HG02610 (cell line): ENCODE data around the gene BMPR1A.
A peak's percentile ranks its signal among the peaks of the same experiment; 100 is the strongest.
"Not testable (repeated sequence)": the region's sequence is repeated elsewhere in the genome, so short reads cannot be mapped to it uniquely, and the experiment has no call there.

ENCODE experiments used
- ATAC-seq: cut with Tn5 transposase; IDR thresholded peaks from one replicate; pipeline ENCODE4 v1.9.1; 2021; ENCODE audit warnings: mild to moderate bottlenecking, moderate library complexity; ENCODE audit not compliant: unreplicated experiment

BMPR1A gene

GRCh38 chr10:86837663-86838062 lies 81.2 kb downstream of the BMPR1A start:
- no peak for ATAC-seq

DNA sequence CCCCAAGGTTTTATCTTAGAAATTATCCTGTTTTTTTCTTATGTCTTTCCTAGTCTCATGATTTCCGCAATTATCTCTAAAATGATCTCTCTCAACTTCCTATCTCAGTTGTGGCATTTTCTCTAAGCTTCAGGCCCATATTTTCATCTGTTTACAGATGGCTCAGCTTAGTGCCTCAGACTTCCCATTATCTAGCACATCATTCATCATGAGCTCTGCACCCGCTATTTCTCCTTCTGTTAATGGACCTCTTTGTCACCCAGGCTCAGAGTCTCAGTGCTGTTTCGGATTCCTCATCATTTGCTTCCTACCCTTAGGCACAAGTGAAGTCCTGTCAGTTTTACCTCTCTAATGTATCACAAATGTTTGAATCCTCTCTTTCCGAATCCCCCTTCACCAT lies 84.1 kb downstream of the BMPR1A start:
- ATAC-seq: no peak

- ATAC-seq: no peak
Measured at GRCh38 chr10:86846088-86846487, 89.7 kb downstream of the BMPR1A start.

- no peak for ATAC-seq
Measured at GRCh38 chr10:86848747-86849146, 92.3 kb downstream of the BMPR1A start.

- ATAC-seq: peak; percentile 99
Measured at GRCh38 chr10:86849181-86849894, 92.9 kb downstream of the BMPR1A start.

GRCh38 chr10:86850481-86850880 lies 94.1 kb downstream of the BMPR1A start:
- ATAC-seq: no peak

GRCh38 chr10:86851328-86852207 lies 95.1 kb downstream of the BMPR1A start:
- ATAC-seq: no peak

DNA sequence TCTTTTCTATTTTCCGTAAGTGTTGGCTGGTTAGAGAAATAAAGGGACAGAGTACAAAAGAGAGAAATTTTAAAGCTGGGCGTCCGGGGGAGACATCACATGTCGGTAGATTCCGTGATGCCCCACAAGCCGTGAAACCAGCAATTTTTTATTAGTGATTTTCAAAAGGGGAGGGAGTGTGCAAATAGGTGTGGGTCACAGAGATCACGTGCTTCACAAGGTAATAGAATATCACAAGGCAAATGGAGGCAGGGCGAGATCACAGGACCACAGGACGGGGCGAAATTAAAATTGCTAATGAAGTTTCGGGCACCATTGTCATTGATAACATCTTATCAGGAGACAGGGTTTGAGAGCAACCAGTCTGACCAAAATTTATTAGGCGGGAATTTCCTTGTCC lies 97.2 kb downstream of the BMPR1A start:
- ATAC-seq: not testable (repeated sequence)

- ATAC-seq: no peak
Measured at GRCh38 chr10:86855513-86855912, 99.1 kb downstream of the BMPR1A start.

DNA sequence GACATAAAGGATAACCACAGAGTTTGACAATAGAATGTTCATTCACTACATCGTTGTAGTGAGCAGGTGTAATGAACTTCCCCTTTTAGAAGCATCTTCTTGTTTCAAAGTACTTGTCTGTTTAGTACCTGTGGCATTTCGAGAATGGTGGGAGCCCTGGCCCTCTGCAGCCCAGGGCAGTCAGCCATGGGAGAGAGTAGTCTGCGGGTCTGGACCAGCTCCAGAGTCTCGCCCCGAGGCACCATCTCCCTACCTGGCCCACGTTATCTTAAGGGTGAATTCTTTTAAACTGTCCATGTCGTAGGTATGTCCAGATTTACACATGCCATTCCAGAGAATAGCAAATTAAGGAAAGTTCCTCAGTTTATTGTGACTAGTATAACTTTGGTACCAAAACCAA lies 99.7 kb downstream of the BMPR1A start:
- ATAC-seq: no peak

DNA sequence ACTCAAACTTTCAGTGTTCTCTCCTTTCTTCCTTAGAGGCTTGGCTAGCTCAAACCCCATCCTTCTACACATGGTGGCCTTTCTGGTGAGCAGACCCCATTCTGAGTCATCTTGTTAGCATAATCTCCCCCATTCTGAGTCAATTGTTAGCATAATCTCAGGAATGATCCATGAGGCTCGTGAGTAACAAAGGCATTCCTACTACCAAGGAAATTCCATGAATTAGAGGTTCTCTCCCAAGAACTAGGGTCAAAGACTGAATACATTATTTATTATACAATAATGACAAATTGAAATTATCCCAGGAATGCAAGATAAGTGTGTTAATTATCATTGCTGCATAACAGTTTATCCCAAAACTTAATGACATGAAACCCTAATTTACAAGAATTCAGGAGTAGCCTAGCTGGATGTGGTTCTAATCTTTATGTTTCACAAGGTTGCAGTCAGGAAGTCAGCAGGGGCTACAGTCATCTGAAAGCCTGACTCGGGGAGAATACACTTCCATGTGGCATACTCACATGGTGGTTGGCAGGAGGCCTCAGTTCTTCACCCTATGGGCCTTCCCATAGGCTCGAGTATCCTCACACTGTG lies 100.8 kb downstream of the BMPR1A start:
- no peak for ATAC-seq

GRCh38 chr10:86858011-86858410 lies 101.6 kb downstream of the BMPR1A start:
- ATAC-seq: no peak

DNA sequence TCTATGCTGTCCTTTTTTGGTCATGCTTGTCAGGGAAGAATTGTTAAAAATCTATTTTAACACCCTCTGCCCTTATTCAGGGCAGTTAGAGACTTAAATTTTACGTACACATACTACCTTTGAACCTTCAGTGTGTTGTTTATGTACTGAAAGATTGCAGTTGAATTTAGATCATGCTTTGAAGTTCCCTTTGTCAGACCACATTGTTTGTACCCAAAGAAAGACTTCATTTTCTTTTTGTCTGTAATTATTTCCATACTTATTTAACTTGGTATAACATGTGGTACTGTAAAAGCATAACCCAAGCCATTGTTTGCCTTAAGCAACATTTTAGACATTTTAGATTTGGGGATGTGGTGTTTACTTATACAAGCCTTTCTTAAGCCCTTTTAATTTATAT lies 104.9 kb downstream of the BMPR1A start:
- no peak for ATAC-seq

DNA sequence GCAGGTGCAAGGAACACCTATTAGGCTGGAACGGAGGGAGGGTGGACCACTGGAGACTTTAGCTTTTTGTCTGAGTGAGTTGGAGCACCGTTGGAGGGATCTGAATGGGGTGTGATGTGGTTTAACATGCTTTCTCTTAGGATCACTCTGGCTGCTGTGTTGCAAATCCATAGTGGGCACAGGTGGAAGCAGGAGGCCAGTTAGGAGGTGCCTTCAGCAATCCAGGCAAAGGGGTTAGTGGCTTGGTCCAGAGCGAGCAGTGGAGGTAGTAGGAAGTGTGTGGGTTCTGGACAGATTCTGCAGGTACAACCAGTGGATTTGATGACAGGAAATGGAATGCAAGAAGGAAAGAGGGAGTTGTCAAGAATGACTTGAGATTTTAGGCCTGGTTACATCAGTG lies 106.0 kb downstream of the BMPR1A start:
- ATAC-seq: no peak

DNA sequence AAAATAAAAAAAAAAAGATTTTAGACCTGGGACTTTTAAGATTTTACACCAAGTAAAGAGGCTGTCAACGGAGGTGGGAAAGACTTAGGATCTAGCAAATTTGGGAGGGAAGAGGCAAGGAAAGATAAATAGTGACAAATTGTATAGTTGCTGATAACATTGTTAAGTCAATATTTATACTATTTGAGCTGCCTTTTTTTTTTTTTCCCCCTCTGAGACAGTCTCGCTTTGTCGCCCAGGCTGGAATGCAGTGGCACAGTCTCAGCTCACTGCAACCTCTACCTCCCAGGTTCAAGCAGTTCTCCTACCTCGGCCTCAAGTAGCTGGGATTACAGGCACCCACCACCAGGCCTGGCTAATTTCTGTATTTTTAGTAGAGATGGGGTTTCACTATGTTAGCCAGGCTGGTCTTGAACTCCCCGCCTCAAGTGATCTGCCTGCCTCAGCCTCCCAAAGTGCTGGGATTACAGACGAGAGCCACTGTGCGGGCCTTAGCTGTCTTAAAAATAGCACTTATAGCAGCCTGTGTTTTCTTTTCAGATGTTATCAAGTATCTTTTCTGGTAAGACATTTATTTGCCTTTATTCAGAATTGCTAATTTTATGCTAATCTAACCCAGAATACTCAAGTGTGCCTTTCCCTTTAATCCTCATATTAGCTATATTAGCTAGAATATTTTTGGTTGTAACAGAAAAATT lies 106.5 kb downstream of the BMPR1A start:
- ATAC-seq: no peak

DNA sequence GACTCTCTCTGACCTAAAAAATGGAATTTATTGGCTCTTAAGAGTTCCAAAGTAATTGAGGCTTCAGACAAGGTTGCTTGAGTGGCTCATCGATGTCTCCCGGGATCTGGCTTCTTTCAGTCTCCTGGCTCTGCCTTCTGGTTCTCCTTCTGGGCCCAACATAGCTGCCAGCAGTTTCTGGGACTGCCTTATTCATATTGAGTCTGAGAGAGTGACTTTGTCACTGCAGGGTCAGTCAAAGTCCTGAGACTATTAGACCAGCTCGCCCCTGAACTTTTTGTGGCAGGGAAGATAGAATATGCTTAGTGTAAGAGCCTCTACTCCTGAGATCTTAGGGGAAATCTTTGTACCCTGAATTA lies 107.0 kb downstream of the BMPR1A start:
- ATAC-seq: no peak

- ATAC-seq: not testable (repeated sequence)
Measured at GRCh38 chr10:86865011-86865811, 108.8 kb downstream of the BMPR1A start.

DNA sequence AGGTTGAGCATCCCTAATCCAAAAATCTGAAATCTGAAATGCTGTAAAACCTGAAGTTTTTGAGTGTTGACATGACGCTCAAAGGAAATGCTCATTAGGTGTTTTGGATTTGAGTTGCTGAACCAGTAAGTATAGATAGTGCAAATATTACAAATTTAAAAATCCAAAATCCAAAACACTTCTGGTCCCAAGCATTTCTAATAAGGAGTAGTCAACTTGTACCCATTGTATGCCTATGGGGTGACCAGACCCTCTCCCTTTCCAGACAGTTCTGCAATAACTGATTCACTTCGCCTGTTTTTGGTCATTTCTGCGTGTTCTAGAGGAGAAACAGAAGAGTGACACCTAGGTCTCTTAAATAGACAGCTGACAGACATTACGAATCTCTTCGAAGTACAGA lies 110.7 kb downstream of the BMPR1A start:
- no peak for ATAC-seq

DNA sequence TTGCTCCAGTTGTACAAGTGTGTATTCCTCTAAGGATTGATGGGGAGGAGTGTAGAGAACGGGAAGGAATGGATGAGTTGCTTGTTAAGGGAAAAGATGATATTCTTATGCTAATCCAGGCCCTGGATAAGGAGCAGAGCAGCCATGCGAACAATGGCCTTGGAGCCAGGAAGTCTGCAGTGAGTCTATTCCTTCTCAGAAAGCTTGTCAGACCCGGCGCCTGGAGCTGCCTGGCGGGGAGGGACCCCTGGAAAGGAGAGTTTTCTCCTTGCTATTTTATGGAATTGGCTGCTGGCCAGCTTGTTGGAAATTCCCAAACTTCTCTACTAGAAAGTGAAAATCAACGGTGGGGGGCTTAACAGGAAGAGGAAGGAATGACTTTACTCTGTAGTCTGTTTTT lies 111.9 kb downstream of the BMPR1A start:
- no peak for ATAC-seq

- no peak for ATAC-seq
Measured at GRCh38 chr10:86870679-86871078, 114.3 kb downstream of the BMPR1A start.
